Sigmoid colon (tissue), 4 donors: ENCODE data around the gene EDARADD.

Experiments used
- CTCF ChIP-seq, 4 experiments: fragments of 450-650 bp in 3 of 4; fragments of 200-600 bp in 1 of 4; IDR thresholded peaks; one replicate each; pipeline ENCODE4 v1.5.1; 2016 to 2019; ENCODE audit warnings: antibody characterized with exemption in 4 of 4, mild to moderate bottlenecking in 3 of 4, moderate library complexity in 2 of 4
- EP300 ChIP-seq, 4 donors: sonication (generic); formaldehyde crosslinking; IDR thresholded peaks; one replicate each; pipeline ENCODE4 v1.6.1; 2017; ENCODE audit warnings: antibody characterized with exemption in 4 of 4
- POLR2A ChIP-seq, 2 donors: fragments of 450-650 bp; IDR thresholded peaks; one replicate each; pipeline ENCODE4 v1.6.1; 2016; ENCODE audit warnings: antibody characterized with exemption in 2 of 2, mild to moderate bottlenecking in 2 of 2, moderate library complexity in 2 of 2
- POLR2AphosphoS5 ChIP-seq, 4 donors: sonication (generic); formaldehyde crosslinking; IDR thresholded peaks; one replicate each; pipeline ENCODE4 v1.6.1; 2017; ENCODE audit warnings: antibody characterized with exemption in 4 of 4

DNA sequence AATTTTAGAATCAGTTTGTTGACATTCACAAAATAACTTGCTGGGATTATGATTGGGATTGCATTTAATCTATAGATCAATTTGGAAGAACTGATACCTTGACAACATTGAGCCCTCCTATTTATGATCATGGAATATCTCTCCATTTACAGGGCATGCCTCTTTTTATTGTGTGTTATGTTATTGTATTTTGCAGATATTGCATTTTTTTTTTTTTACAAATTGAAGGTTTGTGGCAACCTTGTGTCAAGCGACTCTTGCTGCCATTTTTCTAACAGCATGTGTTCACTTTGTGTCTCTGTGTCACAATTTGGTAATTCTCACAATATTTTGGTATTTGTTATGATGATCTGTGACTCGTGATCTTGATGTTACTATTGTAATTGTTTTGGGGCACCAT is 46.3 kb downstream of the EDARADD start:
- TF ChIP-seq CTCF (IDR thresholded peaks at IDR 0.05), result no peak
- no peak for TF ChIP-seq EP300 (IDR thresholded peaks at IDR 0.05)
- no peak for TF ChIP-seq POLR2AphosphoS5 (IDR thresholded peaks at IDR 0.05)
- TF ChIP-seq POLR2A (IDR thresholded peaks at IDR 0.05), result no peak
